Activated gamma-delta T cell treated with anti-CD3 and anti-CD28 coated beads, Interleukin-2, amount 50 U/mL, for 16 hours (primary cell): ENCODE results near the gene TMEM217.
A peak's percentile ranks its signal among the peaks of the same experiment; 100 is the strongest.

Experiments used
- DNase-seq: peaks from one replicate; pipeline ENCODE4 v3.0.0-alpha.2; 2020; ENCODE audit warnings: low read depth

The TMEM217 gene

DNA sequence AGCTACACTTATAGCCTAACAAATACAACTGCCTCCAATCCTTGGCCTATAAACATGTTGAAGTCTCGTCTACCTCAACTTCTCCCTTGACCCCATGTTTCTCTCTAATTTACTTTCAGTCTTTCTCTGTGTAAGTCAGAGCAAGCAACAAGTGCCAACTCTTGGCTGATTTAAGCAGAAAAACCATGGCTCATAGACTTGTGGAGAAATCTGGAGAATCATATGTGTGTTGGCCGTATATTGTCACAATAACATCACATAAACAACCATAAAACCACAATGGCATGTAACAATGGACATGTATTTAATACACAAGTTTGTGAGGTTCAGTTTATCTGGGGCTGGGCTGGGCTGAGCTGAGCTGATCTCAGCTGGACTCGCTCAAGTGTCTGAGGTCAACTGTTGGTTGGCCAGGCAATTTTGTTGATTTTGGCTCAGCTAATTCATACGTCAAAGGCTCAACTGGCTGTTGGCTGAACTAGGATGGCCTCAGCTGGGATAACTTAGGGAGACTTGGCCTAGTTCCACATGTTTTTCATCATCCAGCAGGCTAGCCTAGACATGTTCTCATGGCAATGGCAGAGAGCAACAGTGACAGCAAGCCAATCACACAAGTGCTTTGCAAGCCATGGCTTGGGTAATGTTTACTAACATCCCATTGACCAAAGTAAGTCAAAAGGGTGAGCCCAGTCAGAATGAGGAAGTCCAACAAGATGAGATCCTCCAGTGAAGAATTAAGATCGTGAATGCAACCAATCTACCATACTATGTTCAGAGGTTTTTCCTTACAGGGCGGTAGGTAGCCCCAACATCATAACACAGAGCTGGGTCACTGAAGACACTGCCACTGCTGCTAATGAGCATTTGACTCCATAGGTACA lies 13.3 kb downstream of the TMEM217 start:
- DNase-seq = no peak

DNA sequence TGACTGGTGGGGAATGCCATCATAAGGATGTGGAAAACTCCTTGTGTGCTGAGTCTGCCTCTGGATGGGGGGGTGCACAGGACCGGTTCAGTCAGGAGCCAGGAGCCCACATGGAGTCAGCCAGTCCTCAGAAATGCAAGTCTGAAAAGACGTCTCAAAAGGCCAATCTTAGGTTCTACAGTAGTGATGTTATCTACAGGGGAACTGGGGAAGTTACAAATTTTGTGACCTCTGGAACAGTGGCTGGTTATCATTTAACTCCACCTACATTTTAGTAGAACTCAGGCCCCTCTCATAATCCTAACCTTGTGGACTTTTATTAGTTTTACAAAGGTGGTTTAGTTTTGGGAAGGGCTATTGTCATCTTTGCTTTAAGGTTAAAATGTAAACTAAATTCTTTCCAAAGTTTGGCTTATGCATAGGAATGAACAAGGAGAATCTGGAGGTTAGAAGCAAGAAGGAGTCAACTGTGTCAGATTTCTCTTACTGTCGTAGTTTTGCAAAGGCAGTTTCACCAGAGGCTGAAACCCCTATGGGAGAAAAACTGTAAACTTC lies 14.1 kb downstream of the TMEM217 start:
- DNase-seq = no peak

DNA sequence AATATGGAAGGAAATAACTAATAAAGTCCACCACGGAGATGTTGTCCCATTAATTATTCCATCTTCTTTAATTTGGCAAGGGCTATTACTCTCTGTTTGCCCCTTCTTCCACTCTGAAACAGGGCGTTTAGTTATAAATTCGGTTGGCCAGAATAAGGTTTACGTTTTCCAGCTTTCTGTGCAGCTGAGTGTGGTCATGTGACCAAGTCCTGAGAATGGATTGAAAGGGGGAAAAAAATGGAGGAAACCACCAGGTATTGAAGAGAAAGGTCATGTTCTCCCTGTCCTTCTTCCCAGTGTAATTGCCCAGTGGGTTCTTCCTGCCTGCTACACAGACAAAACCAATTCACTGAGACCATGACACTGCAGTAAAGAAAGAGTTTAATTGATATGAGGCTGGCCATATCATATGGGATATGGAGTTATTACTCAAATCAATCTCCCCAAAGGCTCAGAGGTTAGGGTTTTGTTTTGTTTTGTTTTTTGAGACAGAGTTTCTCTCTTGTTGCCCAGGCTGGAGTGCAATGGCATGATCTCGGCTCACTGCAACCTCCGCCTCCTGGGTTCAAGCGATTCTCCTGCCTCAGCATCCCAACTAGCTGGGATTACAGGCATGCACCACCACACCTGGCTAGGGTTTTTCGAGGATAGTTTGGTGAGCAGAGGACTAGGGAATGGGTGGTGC lies 14.7 kb downstream of the TMEM217 start:
- DNase-seq = no peak

DNA sequence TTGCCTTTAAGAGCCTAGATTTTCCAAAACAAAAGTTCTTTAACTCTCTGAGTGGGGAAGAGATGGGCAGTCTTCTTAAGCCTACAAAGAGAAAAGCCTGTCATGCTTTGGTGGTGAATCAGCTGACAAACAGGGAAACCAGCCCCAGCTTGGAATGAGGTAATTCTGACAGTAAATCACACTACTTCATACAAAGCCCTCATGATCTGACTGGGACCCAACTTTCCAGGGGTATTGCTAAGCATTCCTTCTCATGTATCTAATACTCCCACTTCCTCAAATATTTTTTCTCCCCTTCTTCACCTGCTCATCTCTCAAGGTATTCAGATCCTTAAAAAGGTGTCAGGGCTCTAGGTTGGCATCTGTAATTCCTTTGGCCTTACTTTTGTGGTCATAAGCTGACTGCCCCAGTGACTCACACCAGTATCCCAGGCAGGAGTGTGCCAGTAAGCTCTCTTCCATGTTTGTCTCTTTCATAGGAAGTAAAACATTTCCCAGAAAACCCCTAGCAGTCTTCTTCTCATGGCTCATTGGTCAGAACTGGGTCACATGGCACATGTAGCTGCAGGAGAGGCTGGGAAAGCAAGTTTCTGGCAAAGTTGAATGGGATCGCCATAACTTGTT lies 15.4 kb downstream of the TMEM217 start:
- DNase-seq = no peak

DNA sequence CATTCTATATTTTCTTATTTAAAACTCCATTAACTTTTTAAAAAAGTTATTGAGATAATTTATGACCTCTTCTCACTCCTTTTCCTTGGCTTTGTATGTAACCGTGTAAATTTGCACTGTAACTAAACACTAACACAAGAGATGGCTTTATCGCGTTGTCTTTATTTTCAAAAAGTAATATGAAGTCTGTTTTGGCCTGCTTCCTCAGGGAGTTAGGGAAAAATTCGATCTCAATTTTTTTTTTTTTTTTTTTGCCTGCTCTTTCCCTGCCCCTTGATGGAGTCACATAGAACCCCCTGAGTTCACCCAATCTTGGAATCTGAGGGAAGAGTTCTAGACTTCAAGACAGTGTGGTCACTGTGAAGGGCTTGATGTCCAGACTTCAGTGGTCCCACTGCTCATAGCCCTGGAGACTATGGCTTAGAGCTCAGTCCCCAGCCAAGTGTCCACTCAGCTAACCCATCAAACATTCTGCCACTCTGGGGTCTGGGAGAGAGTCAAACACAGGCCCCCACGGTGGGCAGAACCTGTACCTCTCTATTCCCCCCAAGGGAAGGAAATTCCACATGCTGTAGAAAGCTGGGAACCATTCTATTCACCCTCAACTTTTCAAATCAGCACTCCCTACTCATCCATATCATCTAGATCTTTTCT lies 16.0 kb downstream of the TMEM217 start:
- DNase-seq = no peak

DNA sequence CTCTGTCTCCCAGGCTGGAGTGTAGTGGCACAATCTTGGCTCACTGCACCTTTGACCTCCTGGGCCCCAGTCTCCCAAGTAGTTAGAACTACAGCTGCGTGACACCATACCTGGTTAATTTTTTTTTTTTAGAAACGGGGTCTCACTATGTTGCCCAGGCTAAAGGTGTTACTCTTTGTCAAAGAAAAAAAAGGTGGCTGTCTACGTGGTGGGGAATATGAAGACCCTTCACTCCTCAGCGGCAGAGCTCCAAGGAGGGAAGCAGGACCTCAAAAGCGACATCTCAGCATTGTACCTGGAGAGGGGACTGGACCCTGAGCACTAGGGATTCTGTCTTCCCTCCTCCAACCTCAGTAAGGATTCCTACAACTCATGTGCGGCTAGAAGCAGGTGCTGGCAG lies 16.8 kb downstream of the TMEM217 start:
- no peak for DNase-seq

DNA sequence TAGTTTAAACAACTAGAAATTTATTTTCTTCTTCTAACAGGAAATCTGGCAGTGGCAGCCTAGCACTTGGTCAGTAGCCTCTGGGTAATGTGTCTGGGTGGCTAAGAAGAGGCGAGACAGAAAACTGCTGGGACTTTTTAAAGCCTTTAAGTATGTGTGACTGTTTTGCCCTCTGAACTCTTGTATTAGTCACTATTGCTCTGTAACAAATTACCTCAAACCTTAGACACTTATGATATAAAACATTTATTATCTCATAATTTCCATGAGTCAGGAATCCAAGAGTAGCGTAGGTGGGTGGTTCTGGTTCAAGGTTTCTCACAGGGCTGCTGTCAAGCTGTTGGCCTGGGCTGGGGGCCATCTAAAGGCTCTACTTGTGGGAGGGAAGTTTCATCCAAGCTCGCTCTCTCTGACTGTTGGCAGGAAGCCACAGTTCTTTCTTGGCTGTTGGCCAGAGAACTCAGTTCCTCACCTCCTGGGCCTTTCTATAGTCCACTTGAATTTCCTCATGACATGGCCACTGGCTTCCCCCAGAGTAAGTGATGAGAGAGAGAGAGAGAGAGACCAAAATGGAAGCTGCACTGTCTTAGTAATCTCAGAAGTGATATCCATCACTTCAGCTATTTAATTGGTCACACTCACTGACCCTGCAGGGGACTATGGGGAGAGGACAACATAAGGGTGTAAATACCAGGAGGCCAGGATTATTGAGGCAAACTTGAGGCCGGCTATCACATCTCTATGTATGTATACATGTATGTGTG lies 17.8 kb downstream of the TMEM217 start:
- peak; percentile 67 for DNase-seq

DNA sequence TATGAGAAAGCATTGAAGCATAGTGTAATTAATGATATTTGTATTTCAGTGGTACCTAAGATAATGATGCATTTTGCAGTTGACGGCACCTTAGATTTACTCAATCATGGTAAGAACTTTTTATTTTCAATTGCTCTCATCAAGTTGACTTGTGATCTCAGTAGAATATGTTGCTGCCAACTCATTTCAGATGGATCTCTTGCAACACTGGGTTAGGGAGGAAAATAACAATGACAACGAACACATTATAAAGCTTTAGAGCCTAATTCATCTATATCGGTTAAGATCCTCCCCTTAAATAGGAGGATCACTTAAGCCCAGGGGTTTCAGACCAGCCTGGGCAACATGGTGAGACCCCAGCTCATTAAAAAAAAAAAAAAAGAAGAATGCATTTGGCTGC lies 18.4 kb downstream of the TMEM217 start:
- DNase-seq = no peak

- no peak for DNase-seq
Measured at GRCh38 chr6:37238381-37238780, 19.6 kb downstream of the TMEM217 start.

DNA sequence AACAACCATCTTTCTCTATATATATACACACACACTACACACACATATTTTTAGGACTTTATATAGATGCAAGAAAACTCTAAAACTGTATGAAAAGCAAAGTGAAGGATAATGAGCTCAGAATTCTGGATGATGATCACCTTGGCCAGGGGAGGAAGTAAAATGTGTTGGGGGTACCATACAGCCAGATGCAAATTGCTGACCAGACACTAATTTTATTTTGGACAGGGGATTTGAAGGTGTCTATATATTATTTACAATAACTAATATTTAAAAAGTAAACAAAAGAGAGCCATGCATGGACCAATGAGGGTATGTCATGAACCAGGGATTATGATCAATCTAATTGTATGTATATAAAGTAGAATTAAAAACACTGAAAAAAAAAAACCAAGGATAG lies 20.2 kb downstream of the TMEM217 start:
- DNase-seq = no peak

- no peak for DNase-seq
Measured at GRCh38 chr6:37236921-37237320, 21.0 kb downstream of the TMEM217 start.

DNA sequence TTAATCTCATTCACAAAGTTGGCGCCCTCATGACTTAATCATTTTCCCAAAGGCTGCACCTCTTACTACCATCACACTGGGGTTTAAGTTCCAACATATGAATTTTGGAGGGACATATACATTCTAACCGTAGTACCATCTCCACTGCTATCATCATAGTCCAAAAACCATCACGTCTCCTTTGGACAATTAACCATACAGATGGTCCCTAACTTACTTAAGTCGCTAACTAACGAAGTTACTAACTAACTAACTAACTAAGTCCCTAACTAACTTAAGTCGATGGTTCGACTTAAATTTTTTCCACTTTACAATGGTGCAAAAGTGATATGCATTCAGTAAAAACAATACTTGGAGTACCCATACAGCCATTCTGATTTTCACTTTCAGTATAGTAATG lies 24.4 kb downstream of the TMEM217 start:
- no peak for DNase-seq

DNA sequence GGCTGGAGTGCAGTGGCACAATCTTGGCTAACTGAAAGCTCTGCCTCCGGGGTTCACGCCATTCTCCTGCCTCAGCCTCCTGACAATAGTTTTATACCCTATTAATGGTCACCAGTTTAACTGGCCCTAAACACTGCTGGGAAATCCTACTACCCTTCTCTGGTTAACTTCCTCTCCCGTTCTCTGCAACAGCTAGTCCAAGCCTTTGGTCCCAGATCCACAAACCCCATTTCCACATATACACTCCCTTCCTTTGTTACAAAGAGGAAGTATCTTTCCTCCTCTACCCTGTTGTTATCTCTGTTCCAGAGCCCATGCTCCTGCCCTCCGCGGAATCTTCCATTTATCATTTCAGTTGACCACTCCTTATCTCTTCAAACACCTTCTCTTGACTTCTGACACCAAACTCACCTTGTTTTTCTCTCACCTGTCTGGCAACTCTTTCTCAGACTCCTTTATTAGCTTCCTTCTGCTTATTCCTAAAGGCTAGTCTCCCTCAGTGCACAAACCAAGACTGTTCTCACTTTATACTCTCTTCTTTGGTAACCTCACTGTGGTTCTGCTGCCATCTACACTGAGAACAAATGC lies 25.4 kb downstream of the TMEM217 start:
- no peak for DNase-seq

GRCh38 chr6:37230104-37230503 lies 27.8 kb downstream of the TMEM217 start:
- DNase-seq = no peak

DNA sequence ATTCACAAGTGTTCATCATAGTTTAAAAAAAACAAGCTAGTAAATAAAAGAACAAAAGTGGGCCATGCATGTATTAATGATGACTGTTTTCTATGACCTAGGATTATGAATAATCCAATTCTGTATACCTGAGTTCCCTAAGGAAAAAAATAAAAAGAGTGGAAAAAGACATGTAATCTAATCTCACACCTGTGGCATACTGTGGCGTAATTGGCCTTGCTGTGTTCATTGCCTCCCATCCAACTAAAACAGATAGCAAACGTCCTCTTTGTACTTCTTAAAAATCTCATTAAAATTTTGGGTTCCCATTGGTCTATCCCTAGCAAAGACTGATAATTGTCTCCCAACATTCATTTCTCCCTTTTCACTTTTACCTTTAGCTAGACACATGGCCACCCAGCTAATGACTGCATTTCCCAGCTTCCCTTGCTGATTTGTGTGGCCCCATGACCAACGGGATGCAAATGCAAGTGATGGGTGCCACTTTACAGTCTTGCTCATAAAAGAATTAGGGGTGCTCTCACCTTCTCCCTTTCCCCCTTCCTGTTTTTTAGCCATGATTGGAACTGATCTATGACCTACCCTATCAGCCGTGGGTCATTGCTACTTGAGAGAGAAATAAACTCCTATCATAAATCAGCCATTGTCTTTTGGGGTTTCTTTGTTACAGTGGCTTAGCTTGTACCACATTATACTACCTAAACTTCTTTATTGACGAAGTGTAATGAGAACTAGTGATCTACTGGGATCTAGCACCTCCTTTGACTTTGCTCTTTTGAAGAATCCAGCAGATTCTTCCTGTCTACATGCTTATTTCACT lies 32.4 kb downstream of the TMEM217 start:
- DNase-seq = no peak

DNA sequence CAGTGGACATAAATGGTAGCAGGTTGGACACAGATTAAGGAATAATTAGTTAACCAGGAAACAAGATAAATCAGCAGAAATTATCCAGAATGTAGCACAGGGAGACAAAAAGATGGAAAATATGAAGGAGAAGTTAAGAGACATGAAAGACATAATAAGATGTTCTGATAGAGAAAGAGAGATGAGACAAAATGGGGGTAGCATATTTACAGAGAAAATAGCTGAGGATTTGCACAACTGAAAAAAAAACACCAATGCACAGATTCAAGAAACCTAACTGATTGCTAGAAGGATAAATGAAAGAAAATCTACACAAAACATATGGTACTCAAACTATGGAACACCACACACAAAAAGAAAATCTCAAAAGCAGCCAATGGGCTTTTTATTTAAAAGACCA lies 35.0 kb downstream of the TMEM217 start:
- no peak for DNase-seq

- no peak for DNase-seq
Measured at GRCh38 chr6:37222125-37222967, 35.6 kb downstream of the TMEM217 start.

- no peak for DNase-seq
Measured at GRCh38 chr6:37221585-37222124, 36.3 kb downstream of the TMEM217 start.

DNA sequence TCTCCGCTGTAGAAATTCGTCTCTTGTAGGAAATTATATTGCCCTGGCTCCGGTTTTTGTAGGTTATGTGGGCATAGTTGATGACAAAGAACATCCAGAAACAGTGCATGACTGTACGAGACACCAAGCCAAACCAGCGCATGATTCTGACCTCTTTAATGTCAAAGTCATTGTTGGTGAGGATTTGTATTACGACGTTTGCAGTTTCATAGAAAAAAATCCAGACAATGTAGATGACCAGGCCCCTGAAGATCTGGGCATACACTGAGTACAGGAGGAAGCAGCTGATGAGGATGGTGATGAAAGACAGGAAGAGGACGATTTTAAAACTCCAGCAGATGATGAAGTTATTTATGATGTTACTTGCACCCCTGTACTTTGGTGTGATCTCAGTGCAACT lies 39.4 kb downstream of the TMEM217 start:
- DNase-seq = no peak
